NB4 (cell line): ENCODE results near the gene CD82.

Experiments used
- DNase-seq: peaks from one replicate; pipeline ENCODE4 v3.0.0; 2010; ENCODE audit warnings: low read depth
- H3K4me3 ChIP-seq: one replicate; pipeline ENCODE4 v1.5.1; 2011; ENCODE audit warnings: mild to moderate bottlenecking, low read depth, low read length, moderate library complexity
- CTCF ChIP-seq: IDR thresholded peaks from one replicate; pipeline ENCODE4 v1.5.1; 2012; ENCODE audit warnings: low read depth, low read length
- MAX ChIP-seq: IDR thresholded peaks from 2 replicates; pipeline ENCODE4 v1.6.1; 2011; ENCODE audit warnings: low read depth, low read length
- MYC ChIP-seq: IDR thresholded peaks from 2 replicates; pipeline ENCODE4 v1.6.1; 2011; ENCODE audit warnings: low read depth, low read length
- POLR2A ChIP-seq: IDR thresholded peaks from 2 replicates; pipeline ENCODE4 v1.6.1; 2011; ENCODE audit warnings: mild to moderate bottlenecking; ENCODE audit not compliant: insufficient read length; ENCODE audit errors: extremely low read depth

The CD82 gene

GRCh38 chr11:44602891-44603310, 37.4 kb downstream of the CD82 start:
- H3K4me3 ChIP-seq, result no peak overlapping the region
- TF ChIP-seq MYC, result no peak
- TF ChIP-seq POLR2A, result no peak
- TF ChIP-seq CTCF, result no peak
- TF ChIP-seq MAX, result no peak
- DNase-seq, result no peak

- H3K4me3 ChIP-seq, result no peak overlapping the region
- no peak for DNase-seq
- TF ChIP-seq CTCF (no peak), MYC (no peak), POLR2A (no peak), MAX (no peak)
These were observed 38.7 kb downstream of the CD82 start for GRCh38 chr11:44604171-44604581.

- TF ChIP-seq POLR2A, result no peak
- no peak for TF ChIP-seq CTCF
- no peak for TF ChIP-seq MAX
- TF ChIP-seq MYC, result no peak
- no peak overlapping the region for H3K4me3 ChIP-seq
- DNase-seq, result no peak
These were observed 39.7 kb downstream of the CD82 start for GRCh38 chr11:44605068-44605708.

GRCh38 chr11:44605965-44606364, 40.5 kb downstream of the CD82 start:
- TF ChIP-seq CTCF (no peak), MAX (no peak), POLR2A (no peak), MYC (no peak)
- H3K4me3 ChIP-seq, result no peak overlapping the region
- no peak for DNase-seq

GRCh38 chr11:44606472-44606871, 41.0 kb downstream of the CD82 start:
- no peak for TF ChIP-seq POLR2A
- TF ChIP-seq MAX, result no peak
- TF ChIP-seq MYC, result no peak
- no peak for TF ChIP-seq CTCF
- no peak overlapping the region for H3K4me3 ChIP-seq
- no peak for DNase-seq

- no peak for DNase-seq
- TF ChIP-seq MYC (no peak), MAX (no peak), POLR2A (no peak), CTCF (no peak)
- no peak overlapping the region for H3K4me3 ChIP-seq
These were observed 42.0 kb downstream of the CD82 start for GRCh38 chr11:44607319-44607962.
